ENCODE data around the gene KLK10.

DNA sequence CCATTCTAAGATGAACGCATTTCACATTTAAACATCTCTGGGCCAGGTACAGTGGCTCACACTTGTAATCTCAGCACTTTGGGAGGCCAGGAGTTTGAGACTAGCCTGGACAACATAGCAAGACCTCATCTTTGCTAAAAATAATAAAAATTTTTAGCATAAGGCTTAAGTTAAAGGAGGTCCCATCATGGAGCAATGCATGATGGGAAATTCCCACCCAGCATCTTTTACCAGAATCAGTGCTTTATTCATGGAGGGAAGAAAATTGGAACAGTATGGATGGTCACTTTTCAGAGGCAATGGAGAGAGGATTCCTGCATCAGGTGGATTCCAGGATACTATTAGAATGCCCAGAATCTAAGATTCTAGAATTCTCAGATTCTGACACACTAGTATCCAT, 14.3 kb downstream of the KLK10 start:
- TF ChIP-seq, protein P1, sequence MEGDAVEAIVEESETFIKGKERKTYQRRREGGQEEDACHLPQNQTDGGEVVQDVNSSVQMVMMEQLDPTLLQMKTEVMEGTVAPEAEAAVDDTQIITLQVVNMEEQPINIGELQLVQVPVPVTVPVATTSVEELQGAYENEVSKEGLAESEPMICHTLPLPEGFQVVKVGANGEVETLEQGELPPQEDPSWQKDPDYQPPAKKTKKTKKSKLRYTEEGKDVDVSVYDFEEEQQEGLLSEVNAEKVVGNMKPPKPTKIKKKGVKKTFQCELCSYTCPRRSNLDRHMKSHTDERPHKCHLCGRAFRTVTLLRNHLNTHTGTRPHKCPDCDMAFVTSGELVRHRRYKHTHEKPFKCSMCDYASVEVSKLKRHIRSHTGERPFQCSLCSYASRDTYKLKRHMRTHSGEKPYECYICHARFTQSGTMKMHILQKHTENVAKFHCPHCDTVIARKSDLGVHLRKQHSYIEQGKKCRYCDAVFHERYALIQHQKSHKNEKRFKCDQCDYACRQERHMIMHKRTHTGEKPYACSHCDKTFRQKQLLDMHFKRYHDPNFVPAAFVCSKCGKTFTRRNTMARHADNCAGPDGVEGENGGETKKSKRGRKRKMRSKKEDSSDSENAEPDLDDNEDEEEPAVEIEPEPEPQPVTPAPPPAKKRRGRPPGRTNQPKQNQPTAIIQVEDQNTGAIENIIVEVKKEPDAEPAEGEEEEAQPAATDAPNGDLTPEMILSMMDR (IDR thresholded peaks at IDR 0.05 in 8 of 11, conservative IDR thresholded peaks at IDR 0.05 in 3 of 11) = no peak
- no peak for TF ChIP-seq POLR2A (IDR thresholded peaks at IDR 0.05)
- no peak for TF ChIP-seq POLR2AphosphoS5 (IDR thresholded peaks at IDR 0.05)

Data from spleen (tissue), 7 donors.